OCI-LY3 (cell line): ENCODE results near the gene LRP1B.

Experiments
- H2AFZ ChIP-seq: fragments of 200-600, 300-600 bp; shearing (Covaris generic); 2 replicates; pipeline ENCODE4 v1.6.0; 2014; ENCODE audit warnings: antibody characterized with exemption, low read depth, low read length
- H3K27ac ChIP-seq: fragments of 200-600, 300-600 bp; sonication (generic); 2 replicates; pipeline ENCODE4 v1.5.1; 2014; ENCODE audit warnings: mild to moderate bottlenecking, low read length, moderate library complexity, mixed read lengths
- H3K27me3 ChIP-seq: fragments of 200-600, 300-600 bp; sonication (generic); 2 replicates; pipeline ENCODE4 v1.6.1; 2014; ENCODE audit warnings: low read depth, low read length, mixed read lengths
- H3K36me3 ChIP-seq: fragments of 200-600, 300-600 bp; sonication (generic); replicated peaks from 2 replicates; pipeline ENCODE3; 2014; ENCODE audit warnings: low read depth, low read length, mixed read lengths
- H3K4me1 ChIP-seq: fragments of 300-600, 200-600 bp; sonication (generic); 2 replicates; pipeline ENCODE4 v1.6.1; 2014; ENCODE audit warnings: low read length, mixed read lengths
- H3K4me2 ChIP-seq: fragments of 200-600, 300-600 bp; sonication (generic); 2 replicates; pipeline ENCODE4 v1.6.1; 2014; ENCODE audit warnings: low read length, mixed read lengths
- H3K4me3 ChIP-seq: fragments of 300-600, 200-600 bp; sonication (generic); 2 replicates; pipeline ENCODE4 v1.5.1; 2014; ENCODE audit warnings: antibody characterized with exemption, mild to moderate bottlenecking, low read length, moderate library complexity
- H3K79me2 ChIP-seq: fragments of 300-600, 200-600 bp; shearing (Covaris generic); 2 replicates; pipeline ENCODE4 v1.6.1; 2014; ENCODE audit warnings: mild to moderate bottlenecking, low read length, mixed read lengths
- H3K9ac ChIP-seq: fragments of 300-600, 200-600 bp; shearing (Covaris generic); 2 replicates; pipeline ENCODE4 v1.6.0; 2014; ENCODE audit warnings: mild to moderate bottlenecking, low read length, moderate library complexity
- H3K9me3 ChIP-seq: fragments of 200-600, 300-600 bp; shearing (Covaris generic); 2 replicates; pipeline ENCODE4 v1.6.1; 2014; ENCODE audit warnings: low read length, mixed read lengths; ENCODE audit not compliant: insufficient read depth
- H4K20me1 ChIP-seq: fragments of 200-600, 300-600 bp; sonication (generic); 2 replicates; pipeline ENCODE4 v1.6.1; 2016; ENCODE audit warnings: low read length, mixed read lengths; ENCODE audit not compliant: insufficient read depth
- EZH2phosphoT487 ChIP-seq: fragments of 200-600 bp; shearing (Covaris generic); IDR thresholded peaks from 2 replicates; pipeline ENCODE4 v1.6.1; 2018; ENCODE audit warnings: antibody characterized with exemption, mixed run types, low read depth
- TF ChIP-seq, protein P1 (sequence below): fragments of 200-600, 300-600 bp; sonication (generic); IDR thresholded peaks from 2 replicates; pipeline ENCODE4 v1.5.1; 2014; ENCODE audit warnings: antibody characterized with exemption, low read length, low read depth

Gene LRP1B

GRCh38 chr2:140355511-140356090 lies 1775.2 kb downstream of the LRP1B start:
- Histone ChIP-seq H3K4me3 (no peak overlapping the region), H3K27me3 (no peaks in the 10 kb centered on the region), H3K79me2 (no peaks in the 10 kb centered on the region), H4K20me1 (no peaks in the 10 kb centered on the region), H2AFZ (no peak overlapping the region), H3K9me3 (no peaks in the 10 kb centered on the region), H3K9ac (no peak overlapping the region), H3K4me2 (no peak overlapping the region), H3K27ac (no peak overlapping the region), H3K4me1 (peaks cover 3% of the 10 kb centered on the region; the same call in 1 of the 2 replicates), H3K36me3 (no peaks in the 10 kb centered on the region)
- TF ChIP-seq, protein P1, sequence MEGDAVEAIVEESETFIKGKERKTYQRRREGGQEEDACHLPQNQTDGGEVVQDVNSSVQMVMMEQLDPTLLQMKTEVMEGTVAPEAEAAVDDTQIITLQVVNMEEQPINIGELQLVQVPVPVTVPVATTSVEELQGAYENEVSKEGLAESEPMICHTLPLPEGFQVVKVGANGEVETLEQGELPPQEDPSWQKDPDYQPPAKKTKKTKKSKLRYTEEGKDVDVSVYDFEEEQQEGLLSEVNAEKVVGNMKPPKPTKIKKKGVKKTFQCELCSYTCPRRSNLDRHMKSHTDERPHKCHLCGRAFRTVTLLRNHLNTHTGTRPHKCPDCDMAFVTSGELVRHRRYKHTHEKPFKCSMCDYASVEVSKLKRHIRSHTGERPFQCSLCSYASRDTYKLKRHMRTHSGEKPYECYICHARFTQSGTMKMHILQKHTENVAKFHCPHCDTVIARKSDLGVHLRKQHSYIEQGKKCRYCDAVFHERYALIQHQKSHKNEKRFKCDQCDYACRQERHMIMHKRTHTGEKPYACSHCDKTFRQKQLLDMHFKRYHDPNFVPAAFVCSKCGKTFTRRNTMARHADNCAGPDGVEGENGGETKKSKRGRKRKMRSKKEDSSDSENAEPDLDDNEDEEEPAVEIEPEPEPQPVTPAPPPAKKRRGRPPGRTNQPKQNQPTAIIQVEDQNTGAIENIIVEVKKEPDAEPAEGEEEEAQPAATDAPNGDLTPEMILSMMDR = no peak

DNA sequence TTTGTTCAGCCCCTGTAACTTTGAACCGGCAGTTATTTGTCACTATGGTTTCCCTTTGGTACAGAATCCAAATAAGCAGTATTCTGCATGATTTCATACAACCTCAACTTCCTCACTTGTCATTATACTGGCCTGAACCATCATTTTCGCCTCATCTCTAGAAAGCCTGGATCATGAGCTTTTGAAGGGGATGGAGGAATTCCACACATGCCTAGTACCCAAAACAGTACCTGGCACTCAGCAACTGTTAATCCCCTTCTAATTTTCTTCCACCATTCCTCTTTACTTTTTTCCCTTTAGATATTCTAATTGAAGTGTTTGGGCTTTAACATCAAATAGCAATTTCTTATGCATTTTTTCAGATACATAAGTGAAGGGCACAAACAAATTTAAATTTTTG lies 1776.3 kb downstream of the LRP1B start:
- Histone ChIP-seq H3K9ac (no peak overlapping the region), H3K4me3 (no peak overlapping the region), H3K79me2 (no peaks in the 10 kb centered on the region), H4K20me1 (no peaks in the 10 kb centered on the region), H3K9me3 (no peaks in the 10 kb centered on the region), H3K36me3 (no peaks in the 10 kb centered on the region), H3K4me1 (0 out of 2 replicates have a peak, but pooled peaks cover under 1% of the 10 kb centered on the region), H3K27ac (no peak overlapping the region), H3K4me2 (no peak overlapping the region), H2AFZ (no peak overlapping the region), H3K27me3 (no peaks in the 10 kb centered on the region)
- no peak for TF ChIP-seq EZH2phosphoT487
- TF ChIP-seq, protein P1 = no peak

DNA sequence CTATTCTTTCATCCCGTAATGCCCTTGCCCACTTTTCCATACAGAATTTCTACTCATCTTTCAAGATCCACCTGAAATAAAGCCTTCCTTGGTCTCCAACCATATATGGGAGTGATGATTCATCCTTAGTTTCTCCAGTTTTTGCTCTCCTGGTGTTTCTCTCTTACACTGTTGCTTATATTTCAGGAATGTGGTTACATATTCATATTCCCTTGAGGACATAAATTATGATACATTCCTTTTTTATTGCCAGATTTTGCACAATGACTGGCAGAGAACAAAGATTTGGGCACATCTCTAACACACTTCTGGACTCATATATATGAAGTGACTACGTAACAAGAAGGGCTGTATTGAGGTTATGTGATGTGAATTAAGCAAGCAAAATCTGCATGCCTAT lies 1777.3 kb downstream of the LRP1B start:
- Histone ChIP-seq H3K4me2 (no peak overlapping the region), H3K27ac (no peak overlapping the region), H3K27me3 (no peaks in the 10 kb centered on the region), H3K9ac (no peak overlapping the region), H3K79me2 (no peaks in the 10 kb centered on the region), H3K9me3 (no peaks in the 10 kb centered on the region), H4K20me1 (no peaks in the 10 kb centered on the region), H3K4me3 (no peak overlapping the region), H3K4me1 (no peaks in the 10 kb centered on the region), H2AFZ (no peak overlapping the region), H3K36me3 (no peaks in the 10 kb centered on the region)
- TF ChIP-seq, protein P1 = no peak
- TF ChIP-seq EZH2phosphoT487 = no peak

GRCh38 chr2:140351692-140352091 lies 1779.1 kb downstream of the LRP1B start:
- no peaks in the 10 kb centered on the region for H3K9me3 ChIP-seq
- H2AFZ ChIP-seq = no peak overlapping the region
- H3K79me2 ChIP-seq = no peaks in the 10 kb centered on the region
- H3K4me3 ChIP-seq = no peak overlapping the region
- no peaks in the 10 kb centered on the region for H4K20me1 ChIP-seq
- H3K4me2 ChIP-seq = no peak overlapping the region
- H3K27me3 ChIP-seq = no peaks in the 10 kb centered on the region
- no peak overlapping the region for H3K27ac ChIP-seq
- TF ChIP-seq, protein P1 = no peak
- TF ChIP-seq EZH2phosphoT487 = no peak
- H3K4me1 ChIP-seq = no peaks in the 10 kb centered on the region
- no peaks in the 10 kb centered on the region for H3K36me3 ChIP-seq
- H3K9ac ChIP-seq = no peak overlapping the region
